ENCODE results near the gene NTM.
"Not testable (repeated sequence)": the region's sequence is repeated elsewhere in the genome, so short reads cannot be mapped to it uniquely, and the experiment has no call there.

Gene NTM

DNA sequence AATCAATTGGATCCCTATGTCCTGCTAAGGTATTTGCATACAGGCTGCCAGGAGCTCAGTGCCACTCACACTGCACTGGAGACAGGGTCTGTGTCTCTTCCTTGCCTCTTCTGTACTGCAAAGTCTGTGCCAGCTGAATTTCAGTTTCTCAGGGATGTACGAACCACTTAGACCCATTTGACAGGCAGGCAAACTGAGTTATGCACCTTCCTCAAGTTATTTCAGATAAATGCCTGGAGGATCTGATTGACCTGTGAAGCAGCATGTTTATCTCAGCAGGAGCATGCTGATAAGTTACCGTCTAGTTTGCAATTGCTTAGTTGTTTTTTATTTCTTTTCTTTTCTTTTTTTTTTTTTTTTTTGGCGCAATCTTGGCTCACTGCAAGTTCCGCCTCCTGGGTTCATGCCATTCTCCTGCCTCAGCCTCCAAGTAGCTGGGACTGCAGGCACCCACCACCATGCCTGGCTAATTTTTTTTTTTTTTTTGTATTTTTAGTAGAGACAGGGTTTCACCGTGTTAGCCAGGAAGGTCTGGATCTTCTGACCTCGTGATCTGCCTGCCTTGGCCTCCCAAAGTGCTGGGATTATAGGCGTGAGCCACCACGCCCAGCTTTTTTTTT, 54.0 kb downstream of the NTM start:
- H3K9me3 ChIP-seq (replicated peaks; ENCODE audit: low read length); H3K9ac ChIP-seq (ENCODE audit: low read depth, low read length); H3K4me1 ChIP-seq (ENCODE audit: control insufficient read depth, insufficient read depth, low read length); H3K27me3 ChIP-seq (ENCODE audit: control insufficient read depth, insufficient read depth, low read length); H3K4me3 ChIP-seq (ENCODE audit: low read length); H3K4me2 ChIP-seq (ENCODE audit: low read length); H3K36me3 ChIP-seq (ENCODE audit: insufficient read depth, low read length): not testable (repeated sequence)

DNA sequence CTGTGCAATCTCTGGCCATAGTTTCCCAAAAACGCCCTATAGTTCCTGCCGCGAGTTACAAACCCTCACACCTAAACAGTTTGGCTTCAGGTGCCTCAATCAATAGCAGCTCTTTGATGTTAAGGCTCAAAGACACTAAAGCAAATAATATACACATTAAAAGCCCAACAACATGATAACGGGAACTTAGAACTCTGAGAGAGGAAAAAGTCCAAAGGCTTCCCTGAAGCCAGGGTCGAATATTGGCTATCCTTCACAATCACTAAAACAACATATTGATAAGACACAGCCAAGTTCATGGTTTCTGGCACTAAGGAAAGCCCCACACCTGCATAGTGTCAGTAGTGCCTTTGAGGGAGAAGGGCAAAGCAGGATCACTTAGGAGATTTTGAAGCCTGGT, 54.9 kb downstream of the NTM start:
- Histone ChIP-seq H3K4me2 (ENCODE audit: low read length) (no peak overlapping the region), H3K9me3 (replicated peaks; ENCODE audit: low read length) (no peaks in the 10 kb centered on the region), H3K36me3 (ENCODE audit: insufficient read depth, low read length) (no peaks in the 10 kb centered on the region), H3K9ac (ENCODE audit: low read depth, low read length) (no peak overlapping the region), H3K27me3 (ENCODE audit: control insufficient read depth, insufficient read depth, low read length) (no peaks in the 10 kb centered on the region), H3K4me1 (ENCODE audit: control insufficient read depth, insufficient read depth, low read length) (no peaks in the 10 kb centered on the region), H3K4me3 (ENCODE audit: low read length) (no peak overlapping the region)

DNA sequence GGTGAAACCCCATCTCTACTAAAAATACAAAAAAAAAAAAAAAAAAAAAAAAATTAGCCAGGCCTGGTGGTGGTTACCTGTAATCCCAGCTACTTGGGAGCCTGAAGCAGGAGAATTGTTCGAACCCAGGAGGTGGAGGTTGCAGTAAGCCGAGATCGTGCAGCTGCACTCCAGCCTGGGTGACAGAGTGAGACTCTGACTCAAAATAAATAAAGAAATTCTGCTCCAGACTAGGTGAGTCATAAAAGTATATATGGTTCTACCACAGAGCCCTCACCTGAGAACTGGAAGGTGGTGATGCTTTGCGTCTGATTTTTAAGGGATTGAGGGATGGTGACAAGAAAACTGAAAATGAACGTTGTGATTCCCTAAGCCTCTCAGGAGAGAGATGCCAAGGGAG, 58.4 kb downstream of the NTM start:
- no peak overlapping the region for H3K4me2 ChIP-seq (ENCODE audit: low read length)
- H3K36me3 ChIP-seq (ENCODE audit: insufficient read depth, low read length): no peaks in the 10 kb centered on the region
- no peaks in the 10 kb centered on the region for H3K27me3 ChIP-seq (ENCODE audit: control insufficient read depth, insufficient read depth, low read length)
- no peak overlapping the region for H3K4me3 ChIP-seq (ENCODE audit: low read length)
- H3K9me3 ChIP-seq (replicated peaks; ENCODE audit: low read length): no peaks in the 10 kb centered on the region
- H3K4me1 ChIP-seq (ENCODE audit: control insufficient read depth, insufficient read depth, low read length): no peaks in the 10 kb centered on the region
- no peak overlapping the region for H3K9ac ChIP-seq (ENCODE audit: low read depth, low read length)

DNA sequence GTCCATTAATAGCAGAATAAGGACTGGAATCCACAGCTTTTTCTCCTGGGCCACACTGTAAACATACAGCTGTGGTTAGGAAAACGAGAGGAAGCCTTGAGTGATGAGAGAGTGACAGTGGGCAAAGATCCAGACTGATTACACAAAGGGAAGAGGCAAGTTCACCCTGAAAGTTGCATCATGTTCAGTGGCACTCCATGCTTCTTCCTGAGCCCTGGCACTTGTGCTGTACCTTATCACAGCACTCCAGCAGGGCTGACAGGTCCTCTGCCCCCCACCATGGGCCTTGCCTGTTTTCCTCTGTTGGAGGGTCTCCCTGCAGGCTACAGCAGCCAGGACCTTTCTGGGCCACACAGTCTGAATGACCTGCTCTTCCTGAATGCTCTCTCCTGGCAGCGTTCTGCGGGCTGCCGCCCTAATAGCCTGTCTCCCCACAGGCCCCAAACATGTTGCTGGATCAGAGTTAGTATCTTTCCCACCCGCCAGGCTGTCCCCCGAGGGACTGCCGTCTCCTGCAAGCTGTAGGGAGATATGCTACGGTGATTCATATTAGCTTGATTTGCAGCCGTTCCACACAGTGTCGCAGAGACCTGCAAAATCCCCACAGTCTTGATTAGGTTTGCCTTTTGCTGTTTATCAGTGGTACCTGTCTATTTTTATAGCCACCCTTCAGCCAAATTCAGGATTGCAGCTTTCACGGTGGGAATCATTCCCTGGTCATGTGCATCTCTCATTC, 60.2 kb downstream of the NTM start:
- Histone ChIP-seq H3K4me1 (ENCODE audit: control insufficient read depth, insufficient read depth, low read length) (no peaks in the 10 kb centered on the region), H3K27me3 (ENCODE audit: control insufficient read depth, insufficient read depth, low read length) (no peaks in the 10 kb centered on the region), H3K9me3 (replicated peaks; ENCODE audit: low read length) (no peaks in the 10 kb centered on the region), H3K36me3 (ENCODE audit: insufficient read depth, low read length) (no peaks in the 10 kb centered on the region), H3K9ac (ENCODE audit: low read depth, low read length) (no peak overlapping the region), H3K4me3 (ENCODE audit: low read length) (no peak overlapping the region), H3K4me2 (ENCODE audit: low read length) (no peak overlapping the region)

DNA sequence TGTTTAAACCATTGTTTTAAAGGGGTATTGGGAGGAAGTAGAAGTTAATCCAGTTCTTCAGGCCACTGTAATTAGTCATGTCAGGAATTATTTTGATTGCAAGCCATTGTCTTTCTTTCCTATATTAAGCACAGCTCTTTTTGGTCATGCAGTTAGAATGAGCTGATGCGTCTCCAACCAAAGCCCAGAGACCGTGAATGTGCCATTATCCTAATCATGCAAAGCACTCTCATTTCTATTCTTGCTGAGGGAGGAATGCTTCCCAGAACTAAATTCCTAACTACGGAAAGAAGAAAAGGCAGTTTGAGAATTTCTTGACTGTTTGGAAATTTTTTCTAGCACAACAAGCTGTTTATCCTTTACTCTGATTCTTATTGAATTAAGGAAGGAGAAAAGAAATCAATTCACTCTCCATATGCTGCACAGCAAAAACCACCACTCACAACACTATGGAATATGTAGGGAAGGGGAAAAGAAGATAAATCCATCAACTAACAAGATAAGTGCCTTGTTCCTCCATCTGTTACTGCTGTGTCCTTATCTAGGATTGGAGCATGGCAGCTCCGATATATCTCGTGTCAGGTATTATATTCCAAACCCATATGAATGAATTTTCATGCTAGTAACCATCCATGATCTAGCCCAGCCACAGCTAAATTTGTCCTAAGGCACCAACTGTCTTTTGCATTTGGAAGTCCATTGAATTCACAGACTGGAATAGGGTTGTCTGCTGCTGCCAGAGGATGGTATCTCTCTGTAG, 70.8 kb downstream of the NTM start:
- Histone ChIP-seq H3K4me3 (ENCODE audit: low read length) (no peak overlapping the region), H3K9ac (ENCODE audit: low read depth, low read length) (no peak overlapping the region), H3K27me3 (ENCODE audit: control insufficient read depth, insufficient read depth, low read length) (no peaks in the 10 kb centered on the region), H3K36me3 (ENCODE audit: insufficient read depth, low read length) (no peaks in the 10 kb centered on the region), H3K4me2 (ENCODE audit: low read length) (no peak overlapping the region), H3K4me1 (ENCODE audit: control insufficient read depth, insufficient read depth, low read length) (no peaks in the 10 kb centered on the region), H3K9me3 (replicated peaks; ENCODE audit: low read length) (no peaks in the 10 kb centered on the region)

DNA sequence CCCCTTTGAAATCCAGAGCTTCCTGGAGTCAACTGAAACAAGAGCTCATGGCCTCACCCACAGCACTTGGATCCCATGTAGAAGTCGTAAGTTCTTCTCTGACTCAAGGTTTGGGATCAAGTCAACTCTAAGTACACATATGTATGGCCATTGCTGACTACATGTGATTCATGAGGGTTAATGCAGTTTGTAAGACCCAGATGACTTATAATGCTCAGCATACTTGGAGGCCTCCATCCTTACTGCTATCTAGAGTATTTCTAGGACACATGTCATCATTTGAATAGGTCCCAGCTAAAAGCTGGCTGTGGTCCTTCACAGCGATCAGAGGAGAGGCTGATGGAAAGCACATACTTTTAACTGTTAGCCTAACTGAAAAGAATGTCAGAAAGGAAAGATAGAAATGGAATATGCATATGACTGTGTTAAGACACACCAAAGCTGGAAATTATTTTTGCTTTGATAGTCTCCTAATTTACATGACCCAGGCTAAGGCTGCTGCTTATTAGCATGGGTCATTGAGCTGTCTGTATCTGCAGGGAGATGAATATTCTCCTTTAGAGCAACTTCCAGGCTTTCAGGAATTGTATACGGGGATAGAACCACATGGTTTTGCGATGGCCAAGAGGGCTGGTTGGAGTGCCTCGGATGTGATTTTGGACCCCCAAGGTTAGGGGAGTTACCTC, 76.3 kb downstream of the NTM start:
- Histone ChIP-seq H3K27me3 (ENCODE audit: control insufficient read depth, insufficient read depth, low read length) (no peaks in the 10 kb centered on the region), H3K36me3 (ENCODE audit: insufficient read depth, low read length) (no peaks in the 10 kb centered on the region), H3K4me3 (ENCODE audit: low read length) (no peak overlapping the region), H3K9me3 (replicated peaks; ENCODE audit: low read length) (peaks cover 5% of the 10 kb centered on the region), H3K4me1 (ENCODE audit: control insufficient read depth, insufficient read depth, low read length) (no peaks in the 10 kb centered on the region), H3K9ac (ENCODE audit: low read depth, low read length) (no peak overlapping the region), H3K4me2 (ENCODE audit: low read length) (no peak overlapping the region)

DNA sequence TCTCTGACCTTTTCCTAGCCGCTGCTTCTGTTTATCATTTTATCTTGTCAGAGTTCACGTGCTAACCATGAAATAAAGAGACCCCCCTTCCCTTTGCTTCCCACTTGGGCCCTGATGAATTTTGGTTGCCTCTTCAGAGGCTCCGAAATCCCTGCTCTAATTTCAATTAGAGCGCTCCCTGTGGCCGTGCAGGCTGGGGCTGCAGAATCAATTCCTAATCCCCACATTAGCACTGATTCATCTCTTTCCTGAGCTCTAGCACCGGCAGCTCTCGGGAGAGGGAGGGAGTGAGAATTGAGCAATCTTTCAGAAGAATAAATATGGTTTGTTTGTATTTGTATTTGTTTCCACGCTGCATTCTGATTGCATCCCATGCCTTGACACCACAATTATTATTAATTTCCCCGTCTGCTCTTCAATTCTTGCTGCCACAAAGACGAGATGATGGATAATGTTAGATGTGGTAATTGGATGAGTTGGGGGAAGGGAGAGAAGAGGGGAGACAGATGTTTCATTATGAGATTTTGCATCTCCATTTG, 76.9 kb downstream of the NTM start:
- Histone ChIP-seq H3K4me1 (ENCODE audit: control insufficient read depth, insufficient read depth, low read length) (no peaks in the 10 kb centered on the region), H3K36me3 (ENCODE audit: insufficient read depth, low read length) (no peaks in the 10 kb centered on the region), H3K4me2 (ENCODE audit: low read length) (no peak overlapping the region), H3K9me3 (replicated peaks; ENCODE audit: low read length) (peaks cover 5% of the 10 kb centered on the region), H3K9ac (ENCODE audit: low read depth, low read length) (no peak overlapping the region), H3K4me3 (ENCODE audit: low read length) (no peak overlapping the region), H3K27me3 (ENCODE audit: control insufficient read depth, insufficient read depth, low read length) (no peaks in the 10 kb centered on the region)

DNA sequence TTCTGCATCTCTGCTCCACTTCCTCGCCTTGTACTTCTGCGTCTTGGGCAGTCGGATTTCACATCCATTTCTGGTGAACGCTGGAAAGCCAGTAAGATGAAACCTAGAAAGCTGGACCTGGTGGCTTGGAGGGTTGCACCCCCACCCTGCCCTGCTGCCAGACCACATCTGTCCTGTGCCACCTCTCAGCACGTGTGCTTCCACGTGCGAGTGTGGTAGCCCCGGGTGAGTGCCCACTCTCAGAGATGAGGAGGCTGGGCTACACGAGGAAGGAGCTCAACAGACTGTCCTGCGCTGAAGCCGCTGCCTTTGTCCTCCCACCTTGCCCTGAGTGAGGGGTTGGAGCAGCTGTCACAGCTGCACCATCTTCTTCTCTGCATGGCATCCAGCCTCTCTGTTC, 77.5 kb downstream of the NTM start:
- no peaks in the 10 kb centered on the region for H3K36me3 ChIP-seq (ENCODE audit: insufficient read depth, low read length)
- no peaks in the 10 kb centered on the region for H3K4me1 ChIP-seq (ENCODE audit: control insufficient read depth, insufficient read depth, low read length)
- H3K9ac ChIP-seq (ENCODE audit: low read depth, low read length): no peak overlapping the region
- no peak overlapping the region for H3K4me3 ChIP-seq (ENCODE audit: low read length)
- no peaks in the 10 kb centered on the region for H3K27me3 ChIP-seq (ENCODE audit: control insufficient read depth, insufficient read depth, low read length)
- H3K4me2 ChIP-seq (ENCODE audit: low read length): no peak overlapping the region
- peaks cover 5% of the 10 kb centered on the region for H3K9me3 ChIP-seq (replicated peaks; ENCODE audit: low read length)

DNA sequence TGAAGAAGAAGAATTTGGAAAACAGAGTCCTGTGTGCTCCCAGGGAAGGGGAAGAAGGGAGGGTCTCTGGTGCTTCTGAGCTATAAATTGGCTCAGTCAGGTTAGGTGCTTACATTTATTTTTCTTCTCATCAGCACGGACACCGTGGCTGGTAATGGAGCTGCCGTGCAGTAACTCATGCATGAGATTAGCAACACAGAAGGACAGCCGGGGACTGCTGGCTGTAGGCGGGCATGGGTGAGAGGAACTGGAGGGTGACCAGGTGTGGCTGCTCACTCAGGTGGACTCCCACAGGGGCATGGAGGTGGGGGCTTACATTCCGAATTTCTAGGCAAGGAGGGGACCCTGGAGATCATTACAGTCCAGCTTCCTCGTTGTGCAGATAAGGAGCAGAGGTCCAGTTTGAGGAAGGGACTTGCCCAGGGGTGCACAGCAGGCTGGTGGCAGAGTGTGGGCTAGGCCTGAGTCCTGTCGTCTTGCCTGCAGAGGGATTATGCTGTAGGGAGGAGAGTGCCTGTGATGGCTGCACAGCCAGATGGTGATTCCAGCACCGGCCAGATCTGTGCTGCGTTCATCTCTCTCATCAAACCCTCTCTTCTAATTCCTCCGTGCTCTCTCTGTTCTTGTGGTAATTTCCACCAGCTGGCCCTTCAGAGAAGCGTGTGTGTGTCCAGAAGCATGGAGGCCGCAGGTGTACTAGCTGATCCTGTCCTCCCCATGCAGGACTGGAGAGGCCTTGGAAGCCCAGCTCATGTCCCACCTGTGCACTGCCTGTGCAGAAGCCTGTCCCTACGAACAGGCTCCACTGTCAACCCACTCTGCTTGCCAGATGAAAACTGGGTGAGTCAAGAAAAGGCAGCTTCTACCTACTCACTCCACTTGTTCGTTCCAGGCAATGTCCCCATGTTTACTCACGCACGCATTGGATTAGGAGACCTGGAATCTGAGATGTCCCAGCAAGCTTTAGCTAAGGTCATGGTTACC, 78.9 kb downstream of the NTM start:
- no peaks in the 10 kb centered on the region for H3K27me3 ChIP-seq (ENCODE audit: control insufficient read depth, insufficient read depth, low read length)
- no peak overlapping the region for H3K4me3 ChIP-seq (ENCODE audit: low read length)
- H3K4me2 ChIP-seq (ENCODE audit: low read length): no peak overlapping the region
- H3K36me3 ChIP-seq (ENCODE audit: insufficient read depth, low read length): no peaks in the 10 kb centered on the region
- no peak overlapping the region for H3K9ac ChIP-seq (ENCODE audit: low read depth, low read length)
- peaks cover 5% of the 10 kb centered on the region for H3K9me3 ChIP-seq (replicated peaks; ENCODE audit: low read length)
- H3K4me1 ChIP-seq (ENCODE audit: control insufficient read depth, insufficient read depth, low read length): no peaks in the 10 kb centered on the region

DNA sequence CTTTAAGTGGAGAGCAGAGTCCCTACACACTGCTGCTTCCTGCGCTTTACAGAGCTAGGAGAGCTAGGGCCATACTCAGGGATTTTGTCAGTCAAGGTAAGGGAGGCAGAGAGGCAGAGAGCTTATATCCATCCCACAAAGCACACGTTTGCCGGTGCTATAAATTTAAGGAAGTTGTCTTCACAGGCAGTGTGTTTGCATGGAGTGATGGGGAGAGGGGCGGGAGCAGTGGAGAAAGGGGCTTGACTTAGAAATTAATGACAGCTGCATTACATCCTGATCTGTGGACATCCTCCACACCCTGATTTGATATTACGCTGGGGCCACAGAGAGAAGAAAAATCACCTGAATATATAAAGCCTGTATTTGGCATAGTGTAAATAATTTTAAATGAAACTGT, 84.1 kb downstream of the NTM start:
- Histone ChIP-seq H3K9ac (ENCODE audit: low read depth, low read length) (no peak overlapping the region), H3K27me3 (ENCODE audit: control insufficient read depth, insufficient read depth, low read length) (no peaks in the 10 kb centered on the region), H3K9me3 (replicated peaks; ENCODE audit: low read length) (peaks cover 2% of the 10 kb centered on the region), H3K4me1 (ENCODE audit: control insufficient read depth, insufficient read depth, low read length) (no peaks in the 10 kb centered on the region), H3K36me3 (ENCODE audit: insufficient read depth, low read length) (no peaks in the 10 kb centered on the region), H3K4me3 (ENCODE audit: low read length) (no peak overlapping the region), H3K4me2 (ENCODE audit: low read length) (no peak overlapping the region)
